Measurements from ENCODE around the gene SRM. TPM values are rescaled to one million over a fixed set of nuclear protein-coding genes. Genes with fewer than 3 reads are reported as not detected.

Gene SRM
- total and polyA plus RNA-seq, 2 donors (not counting 1 experiment from before 2014, with no cell fraction given), result 38.9 to 79.2 TPM

DNA sequence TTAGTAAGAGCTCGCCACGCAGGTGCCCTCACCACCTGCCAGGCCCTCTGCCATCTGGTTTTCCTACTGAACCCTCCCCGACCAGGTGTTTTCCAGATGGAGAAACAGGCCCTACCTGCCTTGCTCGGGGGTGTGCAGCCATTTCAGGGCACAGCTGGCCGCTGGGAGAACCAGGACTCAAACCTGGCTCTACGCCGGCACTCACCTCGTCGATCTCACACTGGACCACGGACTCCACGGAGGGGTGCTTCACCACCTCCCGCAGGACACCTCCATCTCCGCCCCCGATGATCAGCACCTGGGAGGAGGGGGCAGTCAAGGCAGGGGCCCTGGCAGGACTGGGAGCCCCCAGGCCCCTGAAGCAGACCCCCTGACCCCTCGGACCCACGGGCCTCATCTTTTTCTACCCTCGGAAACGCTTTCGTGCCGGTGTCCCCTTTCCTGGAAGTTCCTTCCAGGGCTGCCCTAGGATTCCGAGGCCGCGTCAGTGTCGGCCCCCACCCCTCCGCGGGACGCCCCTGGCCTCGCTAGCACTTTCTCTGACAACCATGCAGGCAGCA is 1.1 kb downstream of the SRM start:
- no peak for TF ChIP-seq EZH2 (IDR thresholded peaks at IDR 0.05; ENCODE audit: borderline replicate concordance, insufficient read depth, low read depth, low read length, poor library complexity, severe bottlenecking)
- TF ChIP-seq, protein P1, sequence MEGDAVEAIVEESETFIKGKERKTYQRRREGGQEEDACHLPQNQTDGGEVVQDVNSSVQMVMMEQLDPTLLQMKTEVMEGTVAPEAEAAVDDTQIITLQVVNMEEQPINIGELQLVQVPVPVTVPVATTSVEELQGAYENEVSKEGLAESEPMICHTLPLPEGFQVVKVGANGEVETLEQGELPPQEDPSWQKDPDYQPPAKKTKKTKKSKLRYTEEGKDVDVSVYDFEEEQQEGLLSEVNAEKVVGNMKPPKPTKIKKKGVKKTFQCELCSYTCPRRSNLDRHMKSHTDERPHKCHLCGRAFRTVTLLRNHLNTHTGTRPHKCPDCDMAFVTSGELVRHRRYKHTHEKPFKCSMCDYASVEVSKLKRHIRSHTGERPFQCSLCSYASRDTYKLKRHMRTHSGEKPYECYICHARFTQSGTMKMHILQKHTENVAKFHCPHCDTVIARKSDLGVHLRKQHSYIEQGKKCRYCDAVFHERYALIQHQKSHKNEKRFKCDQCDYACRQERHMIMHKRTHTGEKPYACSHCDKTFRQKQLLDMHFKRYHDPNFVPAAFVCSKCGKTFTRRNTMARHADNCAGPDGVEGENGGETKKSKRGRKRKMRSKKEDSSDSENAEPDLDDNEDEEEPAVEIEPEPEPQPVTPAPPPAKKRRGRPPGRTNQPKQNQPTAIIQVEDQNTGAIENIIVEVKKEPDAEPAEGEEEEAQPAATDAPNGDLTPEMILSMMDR (IDR thresholded peaks at IDR 0.05), result no peak
- Mint-ChIP-seq H3K9me3 (ENCODE audit: insufficient read depth) (no peaks in the 10 kb centered on the region), H3K27ac (peak overlapping the region; percentile 83), H3K27me3 (no peaks in the 10 kb centered on the region), H3K4me1 (peaks cover 25% of the 10 kb centered on the region), H3K4me3 (peak overlapping the region; percentile 91)
- 74% methylated on average over 27 of the region's 28 CpGs for WGBS (ENCODE audit: insufficient coverage)
- POLR2A ChIA-PET, result no interaction called here
- Histone ChIP-seq H4K20me1 (ENCODE audit: control insufficient read depth, insufficient read depth, low read length, poor library complexity, severe bottlenecking) (peaks cover 10% of the 10 kb centered on the region), H3K4me2 (replicated peaks; ENCODE audit: low read depth, low read length, poor library complexity, severe bottlenecking) (peak overlapping the region; percentile 99), H3K4me1 (ENCODE audit: control insufficient read depth in 2 of 2, insufficient read depth in 2 of 2, low read length in 2 of 2) (peaks cover 16 to 19% of the 10 kb centered on the region in 2 donors), H3K9me3 (ENCODE audit: control extremely low read depth in 1 of 3, control insufficient read depth in 2 of 3, insufficient read depth in 1 of 3, low read length in 2 of 3) (no peaks in the 10 kb centered on the region), H3K27me3 (replicated peaks in 1 of 4; ENCODE audit: control extremely low read depth in 1 of 4, control insufficient read depth in 3 of 4, insufficient read depth in 4 of 4, low read length in 3 of 4) (no peaks in the 10 kb centered on the region), H3K79me2 (ENCODE audit: control insufficient read depth, insufficient read depth, low read length) (peaks cover 28% of the 10 kb centered on the region), H3K36me3 (replicated peaks in 1 of 2; ENCODE audit: control extremely low read depth in 1 of 2, control insufficient read depth in 1 of 2, extremely low read depth in 1 of 2, insufficient read depth in 2 of 2, low read length in 1 of 2) (peaks cover 0 to 9% of the 10 kb centered on the region in 2 experiments), H3K4me3 (ENCODE audit: control extremely low read depth in 1 of 5, extremely low read depth in 1 of 5, insufficient read depth in 1 of 5, low read depth in 2 of 5, low read length in 4 of 5) (peak overlapping the region in 4 of 5 experiments; percentile 54 to 84 (median 74)), H3K27ac (ENCODE audit: low read length in 2 of 2) (no peak overlapping the region), H2AFZ (ENCODE audit: insufficient read depth, low read depth, low read length, poor library complexity, severe bottlenecking) (peak overlapping the region; percentile 88), H3K9ac (ENCODE audit: low read length) (peak overlapping the region; percentile 85)
- CTCF ChIA-PET, result interaction anchor here (1.1 kb wide), 1 partner anchor 21 kb away, joined by 6 read pairs; no protein-coding TSS in a partner anchor
- ATAC-seq (ENCODE audit: low read depth) (no peak), DNase-seq (no peak)
- intact Hi-C loops (cut with micrococcal nuclease), result no loop called here

DNA sequence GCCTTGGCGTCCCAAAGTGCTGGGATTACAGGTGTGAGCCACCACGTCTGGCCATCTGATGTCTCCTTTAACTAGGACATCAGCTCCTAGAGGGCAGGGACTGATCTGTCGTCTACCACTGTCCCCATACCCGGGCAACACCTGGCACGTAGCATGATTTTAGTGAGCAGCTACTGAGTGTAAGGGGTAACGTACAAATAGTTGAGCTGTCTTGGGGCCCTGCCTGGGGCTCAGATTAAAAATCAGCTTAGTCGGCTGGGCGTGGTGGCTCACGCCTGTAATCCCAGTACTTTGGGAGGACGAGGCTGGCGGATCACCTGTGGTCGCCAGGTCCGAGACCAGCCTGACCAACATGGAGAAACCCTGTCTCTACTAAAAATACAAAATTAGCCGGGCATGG is 1.8 kb downstream of the SRM start:
- ChIA-PET CTCF (interaction anchor here (1.1 kb wide), 1 partner anchor 20 kb away, joined by 6 read pairs; no protein-coding TSS in a partner anchor), POLR2A (no interaction called here)
- H3K4me1 Mint-ChIP-seq, result peaks cover 25% of the 10 kb centered on the region
- no peak for DNase-seq
- Histone ChIP-seq H4K20me1 (ENCODE audit: control insufficient read depth, insufficient read depth, low read length, poor library complexity, severe bottlenecking) (peaks cover 10% of the 10 kb centered on the region), H3K4me2 (replicated peaks; ENCODE audit: low read depth, low read length, poor library complexity, severe bottlenecking) (no peak overlapping the region), H3K9me3 (ENCODE audit: control extremely low read depth in 1 of 3, control insufficient read depth in 2 of 3, insufficient read depth in 1 of 3, low read length in 2 of 3) (no peaks in the 10 kb centered on the region), H3K4me1 (ENCODE audit: control insufficient read depth in 2 of 2, insufficient read depth in 2 of 2, low read length in 2 of 2) (peaks cover 16 to 19% of the 10 kb centered on the region in 2 donors), H3K4me3 (ENCODE audit: control extremely low read depth in 1 of 5, extremely low read depth in 1 of 5, insufficient read depth in 1 of 5, low read depth in 2 of 5, low read length in 4 of 5) (no peak overlapping the region), H2AFZ (ENCODE audit: insufficient read depth, low read depth, low read length, poor library complexity, severe bottlenecking) (no peak overlapping the region), H3K27ac (ENCODE audit: low read length in 2 of 2) (no peak overlapping the region), H3K9ac (ENCODE audit: low read length) (no peak overlapping the region), H3K27me3 (replicated peaks in 1 of 4; ENCODE audit: control extremely low read depth in 1 of 4, control insufficient read depth in 3 of 4, insufficient read depth in 4 of 4, low read length in 3 of 4) (no peaks in the 10 kb centered on the region), H3K79me2 (ENCODE audit: control insufficient read depth, insufficient read depth, low read length) (peaks cover 25% of the 10 kb centered on the region), H3K36me3 (replicated peaks in 1 of 2; ENCODE audit: control extremely low read depth in 1 of 2, control insufficient read depth in 1 of 2, extremely low read depth in 1 of 2, insufficient read depth in 2 of 2, low read length in 1 of 2) (peaks cover 0 to 8% of the 10 kb centered on the region in 2 experiments)
- TF ChIP-seq, protein P1 (IDR thresholded peaks at IDR 0.05), result no peak
- TF ChIP-seq EZH2 (IDR thresholded peaks at IDR 0.05; ENCODE audit: borderline replicate concordance, insufficient read depth, low read depth, low read length, poor library complexity, severe bottlenecking), result no peak
- intact Hi-C loops (cut with micrococcal nuclease), result no loop called here
- H3K4me3 Mint-ChIP-seq, result peak overlapping the region; percentile 63
- no peaks in the 10 kb centered on the region for H3K9me3 Mint-ChIP-seq (ENCODE audit: insufficient read depth)
- H3K27me3 Mint-ChIP-seq, result no peaks in the 10 kb centered on the region
- no peak overlapping the region for H3K27ac Mint-ChIP-seq
- 100% methylated on average over 13 of the region's 14 CpGs for WGBS (ENCODE audit: insufficient coverage)
- ATAC-seq (ENCODE audit: low read depth), result no peak
